Kidney epithelial cell (primary cell): ENCODE results near the gene DPP6. TPM values are rescaled to one million over a fixed set of nuclear protein-coding genes. Genes with fewer than 3 reads are reported as not detected.
A peak's percentile ranks its signal among the peaks of the same experiment; 100 is the strongest.

Source experiments
- DNase-seq: peaks from one replicate; pipeline ENCODE4 v3.0.0-alpha.2; 2010; ENCODE audit warnings: low read depth
- H3K27me3 ChIP-seq: 2 replicates; pipeline ENCODE4 v1.6.0; 2011; ENCODE audit warnings: low read length; ENCODE audit not compliant: control insufficient read depth, insufficient read depth
- H3K36me3 ChIP-seq: 2 replicates; pipeline ENCODE4 v1.5.1; 2011; ENCODE audit warnings: low read length; ENCODE audit not compliant: control insufficient read depth, insufficient read depth
- H3K4me3 ChIP-seq: 2 replicates; pipeline ENCODE4 v1.5.1; 2011; ENCODE audit warnings: low read depth, mild to moderate bottlenecking, control low read depth, low read length
- total RNA-seq: library from RNA; depleted of rRNA; stranded (reverse); fragments of >200 nt; gene quantifications from 2 replicates; pipeline ENCODE4 v1.2.3, GENCODE V29; 2015
- TF ChIP-seq, protein P1 (sequence below): IDR thresholded peaks from 2 replicates; pipeline ENCODE4 v1.5.1; 2011; ENCODE audit warnings: mild to moderate bottlenecking, moderate library complexity, low read length, control low read depth, inconsistent platforms; ENCODE audit not compliant: insufficient read depth, poor library complexity, severe bottlenecking

DPP6 gene
- total RNA-seq, 1 donor from 2014 or later = 0.84 TPM

DNA sequence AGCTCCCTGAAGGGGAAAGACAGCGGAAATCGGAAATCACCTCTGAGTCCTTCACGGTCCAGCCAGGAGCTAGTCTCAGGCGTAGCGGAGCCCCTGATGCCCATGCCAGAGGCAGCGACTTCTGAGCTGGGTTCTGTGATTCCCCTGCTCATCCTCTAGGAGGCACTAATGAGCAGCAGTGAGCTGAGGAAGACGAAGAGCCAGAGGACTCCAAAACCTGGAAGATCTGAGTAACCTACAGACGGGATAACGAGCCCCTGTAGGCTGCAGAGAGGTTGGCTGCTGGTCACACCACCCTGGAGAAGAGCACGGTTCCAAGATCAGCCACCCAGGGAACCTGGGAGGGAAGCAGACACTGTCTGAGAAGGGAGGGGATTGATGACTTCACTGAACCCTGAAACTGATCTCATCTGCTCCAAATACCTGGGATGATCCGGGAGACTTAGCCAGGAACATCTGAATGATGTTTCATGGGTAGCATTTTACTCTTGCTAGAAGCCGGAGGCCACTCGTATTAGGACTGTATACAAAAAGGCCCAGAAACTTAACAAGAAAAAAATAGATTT is 646.6 kb downstream of the DPP6 start:
- H3K4me3 ChIP-seq = no peak overlapping the region
- TF ChIP-seq, protein P1, sequence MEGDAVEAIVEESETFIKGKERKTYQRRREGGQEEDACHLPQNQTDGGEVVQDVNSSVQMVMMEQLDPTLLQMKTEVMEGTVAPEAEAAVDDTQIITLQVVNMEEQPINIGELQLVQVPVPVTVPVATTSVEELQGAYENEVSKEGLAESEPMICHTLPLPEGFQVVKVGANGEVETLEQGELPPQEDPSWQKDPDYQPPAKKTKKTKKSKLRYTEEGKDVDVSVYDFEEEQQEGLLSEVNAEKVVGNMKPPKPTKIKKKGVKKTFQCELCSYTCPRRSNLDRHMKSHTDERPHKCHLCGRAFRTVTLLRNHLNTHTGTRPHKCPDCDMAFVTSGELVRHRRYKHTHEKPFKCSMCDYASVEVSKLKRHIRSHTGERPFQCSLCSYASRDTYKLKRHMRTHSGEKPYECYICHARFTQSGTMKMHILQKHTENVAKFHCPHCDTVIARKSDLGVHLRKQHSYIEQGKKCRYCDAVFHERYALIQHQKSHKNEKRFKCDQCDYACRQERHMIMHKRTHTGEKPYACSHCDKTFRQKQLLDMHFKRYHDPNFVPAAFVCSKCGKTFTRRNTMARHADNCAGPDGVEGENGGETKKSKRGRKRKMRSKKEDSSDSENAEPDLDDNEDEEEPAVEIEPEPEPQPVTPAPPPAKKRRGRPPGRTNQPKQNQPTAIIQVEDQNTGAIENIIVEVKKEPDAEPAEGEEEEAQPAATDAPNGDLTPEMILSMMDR = peak; percentile 63
- H3K36me3 ChIP-seq = no peaks in the 10 kb centered on the region
- no peaks in the 10 kb centered on the region for H3K27me3 ChIP-seq
- DNase-seq = no peak

DNA sequence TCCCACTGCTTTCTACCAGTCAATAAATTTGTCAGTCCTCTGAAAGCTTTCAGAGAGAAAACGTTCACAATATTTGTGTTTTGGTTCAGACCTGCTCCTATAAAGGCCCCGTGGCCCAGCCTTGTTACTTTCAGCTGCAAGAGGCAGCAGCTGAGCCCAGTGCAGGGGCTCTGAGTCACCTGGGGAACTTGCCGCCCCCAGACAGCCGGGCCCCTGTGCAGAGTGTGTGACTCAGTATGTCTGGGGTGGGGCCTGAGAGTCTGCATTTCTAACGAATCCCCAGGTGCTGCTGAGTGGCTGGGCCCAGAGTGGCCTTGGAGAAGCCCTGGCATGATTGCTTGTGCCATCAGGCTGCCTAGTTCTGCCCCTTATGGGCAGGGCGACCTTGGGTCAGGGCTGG is 647.2 kb downstream of the DPP6 start:
- Histone ChIP-seq H3K27me3 (no peaks in the 10 kb centered on the region), H3K4me3 (no peak overlapping the region), H3K36me3 (no peaks in the 10 kb centered on the region)
- TF ChIP-seq, protein P1 = no peak
- DNase-seq = no peak

DNA sequence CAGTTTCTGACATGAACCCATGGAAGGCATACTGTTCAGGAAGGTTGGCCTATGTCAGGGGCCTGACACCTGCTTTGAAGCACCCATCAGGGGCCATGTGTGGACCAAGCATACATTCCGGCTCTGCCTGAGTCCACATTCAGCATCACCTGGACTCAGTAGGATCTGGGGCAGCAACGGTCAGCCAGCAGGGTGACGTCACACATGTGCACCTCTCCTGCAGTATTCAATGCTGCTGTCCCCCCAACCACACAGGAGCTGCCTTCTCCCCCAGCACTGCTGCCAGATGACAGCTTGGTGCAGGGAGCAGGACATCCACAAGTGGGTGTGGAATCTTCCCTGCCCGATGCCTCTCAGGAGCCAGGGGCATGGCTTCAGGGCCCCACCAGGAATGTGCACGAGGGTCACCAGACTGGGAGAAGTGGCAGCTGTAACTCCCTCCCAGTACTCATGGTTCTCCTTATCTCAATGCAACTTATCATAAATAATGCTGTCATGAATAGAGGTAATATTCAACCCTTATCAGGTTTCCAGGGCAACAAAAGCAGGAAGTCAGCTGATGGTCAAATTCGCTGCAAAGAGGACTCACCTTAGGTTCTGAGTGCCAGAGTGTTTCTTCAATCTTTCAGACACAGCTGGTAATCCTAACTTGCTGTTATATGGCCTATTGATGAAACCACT is 657.8 kb downstream of the DPP6 start:
- Histone ChIP-seq H3K36me3 (no peaks in the 10 kb centered on the region), H3K27me3 (no peaks in the 10 kb centered on the region), H3K4me3 (no peak overlapping the region)
- TF ChIP-seq, protein P1 = no peak
- no peak for DNase-seq

DNA sequence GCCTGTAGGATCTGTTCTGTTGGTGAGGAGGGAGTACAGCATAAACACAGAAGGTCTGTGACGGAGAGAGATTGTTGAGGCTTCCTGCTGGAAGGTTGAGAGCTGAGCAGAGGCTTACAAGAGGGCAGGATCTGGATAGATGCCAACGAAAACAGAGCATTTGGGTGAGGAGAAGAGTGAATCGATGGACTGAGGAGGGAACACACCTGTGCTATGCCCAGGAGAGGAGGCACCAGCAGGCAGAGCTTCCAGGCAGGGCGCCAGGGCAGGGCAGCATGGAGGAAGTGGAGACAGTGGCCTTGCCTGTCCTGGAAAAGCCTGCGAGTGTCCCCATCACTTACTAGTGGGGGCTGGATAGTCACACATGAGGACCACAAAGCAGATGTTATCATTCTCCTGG is 667.8 kb downstream of the DPP6 start:
- no peak overlapping the region for H3K4me3 ChIP-seq
- DNase-seq = no peak
- TF ChIP-seq, protein P1 = no peak
- no peaks in the 10 kb centered on the region for H3K27me3 ChIP-seq
- H3K36me3 ChIP-seq = no peaks in the 10 kb centered on the region

DNA sequence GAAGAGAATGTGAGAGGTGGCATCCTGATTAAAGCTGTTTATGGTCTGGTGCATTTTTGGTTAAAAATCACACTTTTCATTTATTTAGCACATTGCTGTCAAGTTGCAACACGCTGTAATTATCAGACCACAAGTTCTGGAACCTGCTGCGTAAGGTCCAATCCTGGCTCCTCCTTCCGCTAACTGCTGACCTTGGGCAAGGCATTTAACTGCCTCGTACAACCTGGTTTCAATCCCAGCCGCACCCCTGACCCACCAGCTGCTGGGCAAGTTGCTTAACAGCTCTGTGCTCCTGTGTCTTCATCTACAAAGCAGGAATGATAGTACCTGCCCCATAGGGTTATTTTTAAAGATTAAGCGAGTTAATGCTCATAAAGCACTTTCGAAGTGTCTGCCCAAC is 668.9 kb downstream of the DPP6 start:
- Histone ChIP-seq H3K4me3 (no peak overlapping the region), H3K27me3 (no peaks in the 10 kb centered on the region), H3K36me3 (no peaks in the 10 kb centered on the region)
- DNase-seq = no peak
- TF ChIP-seq, protein P1 = no peak

GRCh38 chr7:154726368-154726767 is 674.2 kb downstream of the DPP6 start:
- Histone ChIP-seq H3K27me3 (no peaks in the 10 kb centered on the region), H3K4me3 (no peak overlapping the region), H3K36me3 (no peaks in the 10 kb centered on the region)
- no peak for DNase-seq
- TF ChIP-seq, protein P1 = no peak
